HG03565 (cell line): ENCODE measurements around the gene SCLY.

Experiments
- ATAC-seq: cut with Tn5 transposase; IDR thresholded peaks from one replicate; pipeline ENCODE4 v1.9.1; 2021; ENCODE audit warnings: mild to moderate bottlenecking, moderate library complexity; ENCODE audit not compliant: unreplicated experiment

The SCLY gene

GRCh38 chr2:238096311-238097011 lies 35.7 kb downstream of the SCLY start:
- ATAC-seq, result no peak

- no peak for ATAC-seq
Observed at GRCh38 chr2:238097201-238097987, 36.6 kb downstream of the SCLY start.

GRCh38 chr2:238097988-238098871 lies 37.4 kb downstream of the SCLY start:
- peak; percentile 55 for ATAC-seq

GRCh38 chr2:238098901-238099713 lies 38.3 kb downstream of the SCLY start:
- no peak for ATAC-seq

GRCh38 chr2:238099714-238100048 lies 38.9 kb downstream of the SCLY start:
- no peak for ATAC-seq

- no peak for ATAC-seq
Observed at GRCh38 chr2:238100049-238100820, 39.4 kb downstream of the SCLY start, which contains the start of gene ESPNL. Gene ESPNL, plus strand, starts transcription at chr2:238100340. Its CDS starts 80 bp downstream, at chr2:238100420.

- no peak for ATAC-seq
Observed at GRCh38 chr2:238100821-238101771, 40.3 kb downstream of the SCLY start.

GRCh38 chr2:238101891-238102841 lies 41.4 kb downstream of the SCLY start:
- no peak for ATAC-seq

GRCh38 chr2:238102865-238103264 lies 42.1 kb downstream of the SCLY start:
- ATAC-seq, result no peak

GRCh38 chr2:238103465-238104225 lies 42.8 kb downstream of the SCLY start:
- ATAC-seq, result no peak

GRCh38 chr2:238104226-238104690 lies 43.5 kb downstream of the SCLY start:
- no peak for ATAC-seq

GRCh38 chr2:238104691-238105371 lies 44.0 kb downstream of the SCLY start:
- ATAC-seq, result no peak

GRCh38 chr2:238105506-238106338 lies 44.9 kb downstream of the SCLY start:
- ATAC-seq, result no peak

- no peak for ATAC-seq
Observed at GRCh38 chr2:238106339-238106697, 45.5 kb downstream of the SCLY start.
